GM18861 (cell line): ENCODE data around the gene DNAH14.

Source experiments
- ATAC-seq: cut with Tn5 transposase; IDR thresholded peaks from one replicate; pipeline ENCODE4 v1.9.1; 2021; ENCODE audit not compliant: unreplicated experiment

The DNAH14 gene

GRCh38 chr1:225424562-225425200 is 495.2 kb downstream of the DNAH14 start:
- ATAC-seq, result no peak

DNA sequence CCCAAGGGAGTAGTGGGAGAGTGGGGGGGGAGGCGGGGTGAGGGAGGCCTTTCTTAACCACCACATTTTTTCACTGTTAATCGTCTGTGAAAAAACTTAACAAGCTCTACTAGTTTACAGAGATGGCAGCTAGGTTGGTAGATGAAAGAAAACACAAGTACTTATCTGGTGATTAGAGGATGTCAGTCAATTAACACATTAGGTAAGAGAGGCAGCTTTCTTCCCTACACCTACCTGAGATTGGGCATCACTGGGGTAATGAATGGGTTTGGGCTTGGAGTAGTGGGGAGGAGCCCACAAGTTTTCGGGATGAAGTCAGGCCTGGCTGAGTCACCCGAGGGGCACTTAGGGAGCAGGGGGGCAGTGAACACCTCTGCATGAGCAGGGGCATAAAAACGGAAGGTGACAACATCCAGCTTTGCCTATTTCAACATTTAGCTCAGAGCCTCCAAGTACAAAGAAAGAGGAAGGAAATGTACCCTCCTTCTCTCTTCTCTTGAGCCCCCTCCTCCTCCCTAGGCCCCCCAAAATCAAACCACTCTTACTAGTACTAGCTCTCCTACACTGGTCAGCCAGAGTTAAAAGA is 495.8 kb downstream of the DNAH14 start:
- no peak for ATAC-seq

- no peak for ATAC-seq
Observed at GRCh38 chr1:225426395-225427234, 497.1 kb downstream of the DNAH14 start.

GRCh38 chr1:225427235-225428067 is 498.0 kb downstream of the DNAH14 start, which contains the start of gene LBR:
Gene LBR, minus strand, starts transcription at chr1:225428038. Its CDS starts 3,963 bp downstream, at chr1:225424075.
- ATAC-seq, result peak; percentile 24

GRCh38 chr1:225428068-225428880 is 498.8 kb downstream of the DNAH14 start:
- peak; percentile 80 for ATAC-seq

- peak; percentile 9 for ATAC-seq
Observed at GRCh38 chr1:225428881-225429455, 499.5 kb downstream of the DNAH14 start.

- no peak for ATAC-seq
Observed at GRCh38 chr1:225430301-225430700, 500.8 kb downstream of the DNAH14 start.

DNA sequence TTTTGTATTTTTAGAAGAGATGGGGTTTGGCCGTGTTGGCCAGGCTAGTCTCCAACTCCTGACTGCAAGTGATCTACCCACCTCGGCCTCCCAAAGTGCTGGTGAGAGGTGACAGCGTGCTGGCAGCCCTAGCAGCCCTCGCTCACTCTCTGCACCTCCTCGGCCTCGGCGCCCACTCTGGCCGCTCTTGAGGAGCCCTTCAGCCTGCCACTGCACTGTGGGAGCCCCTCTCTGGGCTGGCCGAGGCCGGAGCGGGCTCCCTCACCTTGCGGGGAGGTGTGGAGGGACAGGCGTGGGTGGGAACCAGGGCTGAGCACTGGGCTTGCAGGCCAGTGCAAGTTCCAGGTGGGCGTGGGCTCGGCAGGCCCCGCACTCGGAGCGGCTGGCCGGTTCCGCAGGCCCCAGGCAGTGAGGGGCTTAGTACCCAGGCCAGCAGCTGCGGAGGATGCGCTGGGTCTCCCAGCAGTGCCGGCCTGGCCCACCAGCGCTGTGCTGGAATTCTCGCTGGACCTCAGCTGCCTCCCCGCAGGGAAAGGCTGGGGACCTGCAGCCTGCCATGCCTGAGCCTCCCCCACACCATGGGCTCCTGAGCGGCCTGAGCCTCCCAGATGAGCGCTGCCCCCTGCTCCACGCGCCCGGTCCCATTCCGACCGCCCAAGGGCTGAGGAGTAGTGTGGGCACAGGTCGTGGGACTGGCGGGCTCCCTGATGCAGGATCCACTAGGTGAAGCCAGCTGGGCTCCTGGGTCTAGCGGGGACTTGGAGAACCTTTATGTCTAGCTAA is 501.8 kb downstream of the DNAH14 start:
- no peak for ATAC-seq

DNA sequence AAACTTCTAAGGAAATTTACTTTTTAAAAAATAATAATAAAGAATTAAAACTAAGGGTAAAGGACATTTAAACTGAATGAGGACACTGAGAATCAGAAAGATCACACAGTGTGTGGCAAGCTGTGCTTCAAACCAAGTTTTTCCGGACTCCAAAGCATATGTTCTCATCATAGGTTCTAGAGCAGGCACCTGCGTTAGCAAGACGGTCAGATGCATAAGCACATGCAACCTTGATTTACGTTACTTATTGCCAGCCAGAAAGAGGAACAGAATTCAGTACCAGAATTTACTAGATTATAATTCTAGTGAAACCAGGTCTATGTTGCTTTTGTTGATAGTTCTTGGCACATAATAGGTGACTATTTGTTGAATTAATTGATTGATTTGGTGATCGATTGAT is 504.6 kb downstream of the DNAH14 start:
- no peak for ATAC-seq

GRCh38 chr1:225435076-225435475 is 505.6 kb downstream of the DNAH14 start:
- no peak for ATAC-seq

DNA sequence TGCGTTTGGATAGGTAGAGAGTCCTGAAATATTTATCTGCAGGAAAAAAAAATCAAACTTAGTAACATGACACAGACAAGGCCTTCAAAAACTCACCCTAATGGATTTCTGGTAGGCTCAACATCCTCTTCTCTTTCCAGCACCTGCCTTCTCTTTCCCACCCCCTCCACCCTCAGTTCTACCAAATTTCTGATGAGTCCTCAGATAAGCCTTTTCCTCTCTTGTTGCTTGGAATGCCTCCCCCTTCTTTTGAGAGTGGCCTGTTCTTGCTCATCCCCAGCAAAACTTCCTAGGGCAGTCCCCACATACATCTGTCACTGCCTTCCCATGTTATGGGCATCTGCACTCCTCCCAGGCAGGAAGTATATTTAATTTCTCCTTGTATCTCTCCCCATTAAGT is 506.0 kb downstream of the DNAH14 start:
- no peak for ATAC-seq

GRCh38 chr1:225435957-225436392 is 506.5 kb downstream of the DNAH14 start:
- ATAC-seq, result peak; percentile 64

- ATAC-seq, result no peak
Observed at GRCh38 chr1:225437710-225438437, 508.4 kb downstream of the DNAH14 start.

- ATAC-seq, result no peak
Observed at GRCh38 chr1:225440380-225441221, 511.1 kb downstream of the DNAH14 start.

DNA sequence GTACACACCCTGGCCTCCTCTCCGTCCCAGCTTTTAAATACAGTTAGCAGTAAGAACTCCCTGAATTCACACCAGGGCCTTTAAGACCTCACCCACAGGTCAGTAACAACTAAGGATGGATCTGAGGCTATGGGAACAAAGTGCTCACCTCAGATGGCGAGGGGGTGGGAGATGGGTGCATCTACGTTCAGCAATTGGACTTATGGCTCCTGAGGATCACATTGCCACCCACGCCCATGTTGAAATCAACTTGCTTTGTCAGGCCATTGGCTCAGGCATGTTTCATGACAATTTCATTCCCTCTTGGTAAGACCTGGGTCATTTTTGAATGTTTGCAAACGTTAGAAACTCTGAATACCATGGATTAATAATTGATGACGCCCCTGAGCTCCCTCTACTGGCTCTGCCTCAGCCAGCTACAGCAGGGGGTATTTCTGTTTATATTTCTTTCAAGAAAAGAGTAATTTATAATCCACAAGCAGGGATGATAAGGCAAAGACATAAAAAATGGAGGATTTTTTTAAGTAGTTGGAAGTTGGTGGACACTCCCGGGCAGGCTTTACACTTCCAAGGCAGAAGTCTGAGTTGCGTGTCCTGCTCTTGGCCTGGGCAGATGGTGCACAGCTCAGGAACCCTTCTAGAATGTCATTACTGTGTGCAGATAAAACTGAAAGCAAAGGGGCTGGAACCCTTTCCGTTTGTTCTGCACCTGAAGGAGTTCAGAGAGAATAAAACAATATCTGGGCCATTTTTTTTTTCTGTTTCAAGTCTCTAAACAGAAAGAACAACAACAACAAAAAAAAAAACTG is 512.0 kb downstream of the DNAH14 start:
- peak; percentile 29 for ATAC-seq

GRCh38 chr1:225442123-225442505 is 512.6 kb downstream of the DNAH14 start:
- ATAC-seq, result no peak
